Upper lobe of right lung (tissue), 1 donor: ENCODE measurements around the gene PLD4. TPM values are rescaled to one million over a fixed set of nuclear protein-coding genes. Genes with fewer than 3 reads are reported as not detected.
"Not testable (repeated sequence)": the region's sequence is repeated elsewhere in the genome, so short reads cannot be mapped to it uniquely, and the experiment has no call there.

Source experiments
- ATAC-seq: fragments of 200-7000 bp; cut with Tn5 transposase; one replicate; pipeline ENCODE4 v1.9.1; 2020; ENCODE audit warnings: mild to moderate bottlenecking, moderate library complexity
- DNase-seq: peaks from one replicate; pipeline ENCODE4 v3.0.0-alpha.2; 2020
- H3K27ac ChIP-seq: fragments of 200-600 bp; one replicate; pipeline ENCODE4 v1.8.0; 2022
- H3K27me3 ChIP-seq: fragments of 200-600 bp; one replicate; pipeline ENCODE4 v1.8.0; 2022; ENCODE audit warnings: mild to moderate bottlenecking
- H3K36me3 ChIP-seq: fragments of 200-600 bp; one replicate; pipeline ENCODE4 v1.8.0; 2022
- H3K4me1 ChIP-seq: fragments of 200-600 bp; one replicate; pipeline ENCODE4 v1.8.0; 2022
- H3K4me3 ChIP-seq: fragments of 200-600 bp; one replicate; pipeline ENCODE4 v1.8.0; 2022; ENCODE audit warnings: mild to moderate bottlenecking
- H3K9me3 ChIP-seq: fragments of 200-600 bp; one replicate; pipeline ENCODE4 v1.8.0; 2022
- CTCF ChIP-seq: fragments of 200-600 bp; IDR thresholded peaks from one replicate; pipeline ENCODE4 v1.8.0; 2022; ENCODE audit warnings: antibody characterized with exemption
- intact Hi-C: fragments of 100-400 bp; cut with DNase I; formaldehyde crosslinking; loops from one replicate; pipeline ENCODE4 v1.11.0; 2022
- total RNA-seq: library from RNA; stranded (reverse); fragmentation: NEBNext Ultra II Directional; extraction: Animal tissue kit (Norgen Biotek cat#: 25700); gene quantifications from one replicate; pipeline ENCODE4 v1.2.1, GENCODE V29; 2021
- donor health status: DM: no; HTN: yes; CAD: no; lungs with severe emphysema.

The PLD4 gene
- total RNA-seq, 1 donor from 2014 or later: 3.1 TPM

- Histone ChIP-seq H3K9me3 (no peaks in the 10 kb centered on the region), H3K4me3 (no peak overlapping the region), H3K27me3 (no peaks in the 10 kb centered on the region), H3K4me1 (no peaks in the 10 kb centered on the region), H3K36me3 (no peaks in the 10 kb centered on the region), H3K27ac (no peak overlapping the region)
- no peak for TF ChIP-seq CTCF
- intact Hi-C loops: no loop called here
- no peak for ATAC-seq
- no peak for DNase-seq
These were observed 43.2 kb upstream of the PLD4 start for GRCh38 chr14:104881369-104881979.

DNA sequence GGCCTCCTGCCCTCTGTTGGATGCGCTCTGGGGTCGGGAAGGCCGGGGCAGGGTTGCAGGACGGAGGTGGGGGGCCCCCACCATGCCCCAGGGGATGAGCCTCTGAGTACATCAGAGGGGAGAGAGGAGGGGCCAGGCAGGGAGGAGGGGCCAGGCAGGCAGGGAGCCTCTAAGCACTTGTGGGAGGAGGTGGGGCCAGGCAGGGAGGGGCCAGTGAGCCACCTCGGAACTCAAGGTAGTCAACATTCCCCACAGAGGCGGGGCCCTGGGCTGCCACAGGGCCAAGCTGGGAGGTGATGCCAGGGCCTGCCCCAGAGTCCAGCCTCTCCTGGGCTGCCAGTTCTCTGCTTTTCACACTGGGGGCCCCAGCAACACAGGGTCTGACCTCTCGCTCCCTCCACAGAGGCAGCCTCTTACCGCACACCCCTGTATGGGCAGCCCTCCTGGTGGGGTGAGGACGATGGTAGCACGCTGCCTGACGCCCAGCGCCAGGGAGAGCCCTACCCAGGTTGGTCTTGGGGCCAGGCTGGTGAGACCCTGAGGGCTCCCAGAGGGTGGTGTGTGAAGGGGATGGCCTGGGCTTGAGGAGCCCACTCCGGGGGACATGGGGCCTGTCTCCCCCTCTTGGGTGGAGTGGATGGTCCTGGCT is 42.2 kb upstream of the PLD4 start:
- no peak overlapping the region for H3K4me3 ChIP-seq
- H3K9me3 ChIP-seq: no peaks in the 10 kb centered on the region
- intact Hi-C loops: no loop called here
- DNase-seq: peak; percentile 86
- H3K27ac ChIP-seq: no peak overlapping the region
- peak; percentile 83 for ATAC-seq
- no peak for TF ChIP-seq CTCF
- peaks cover 7% of the 10 kb centered on the region for H3K36me3 ChIP-seq
- no peaks in the 10 kb centered on the region for H3K4me1 ChIP-seq
- H3K27me3 ChIP-seq: no peaks in the 10 kb centered on the region

DNA sequence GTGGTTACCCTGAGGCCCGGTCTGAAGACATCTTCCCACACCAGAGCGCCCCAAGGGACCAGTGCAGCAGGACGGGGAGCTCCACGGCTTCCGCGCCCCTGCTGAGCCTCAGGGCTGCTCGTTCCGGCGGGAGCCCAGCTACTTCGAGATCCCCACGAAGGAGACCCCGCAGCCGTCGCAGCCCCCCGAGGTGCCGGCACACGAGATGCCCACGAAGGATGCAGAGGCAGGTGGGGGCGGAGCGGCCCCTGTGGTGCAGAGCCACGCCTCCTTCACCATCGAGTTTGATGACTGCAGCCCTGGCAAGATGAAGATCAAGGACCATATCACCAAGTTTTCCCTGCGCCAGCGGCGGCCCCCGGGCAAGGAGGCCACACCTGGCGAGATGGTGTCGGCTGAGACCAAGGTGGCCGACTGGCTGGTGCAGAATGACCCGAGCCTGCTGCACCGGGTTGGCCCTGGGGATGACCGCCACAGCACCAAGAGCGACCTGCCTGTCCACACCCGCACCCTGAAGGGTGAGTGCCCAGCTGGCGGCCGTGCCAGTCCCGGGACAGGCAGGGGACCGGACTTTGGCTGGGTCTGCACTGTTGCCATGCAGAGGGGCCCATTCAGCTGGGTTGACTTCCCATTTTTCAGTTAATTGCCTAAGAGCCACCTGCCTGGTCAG is 41.6 kb upstream of the PLD4 start:
- no peak for TF ChIP-seq CTCF
- Histone ChIP-seq H3K27ac (no peak overlapping the region), H3K27me3 (no peaks in the 10 kb centered on the region), H3K4me1 (no peaks in the 10 kb centered on the region), H3K36me3 (peaks cover 9% of the 10 kb centered on the region), H3K4me3 (no peak overlapping the region), H3K9me3 (no peaks in the 10 kb centered on the region)
- ATAC-seq (no peak), DNase-seq (no peak)
- intact Hi-C loops: no loop called here

GRCh38 chr14:104883681-104884361 is 40.9 kb upstream of the PLD4 start:
- H3K27me3 ChIP-seq: no peaks in the 10 kb centered on the region
- H3K9me3 ChIP-seq: no peaks in the 10 kb centered on the region
- no peaks in the 10 kb centered on the region for H3K4me1 ChIP-seq
- no peak overlapping the region for H3K27ac ChIP-seq
- intact Hi-C loops: no loop called here
- ATAC-seq (no peak), DNase-seq (no peak)
- no peak for TF ChIP-seq CTCF
- peaks cover 9% of the 10 kb centered on the region for H3K36me3 ChIP-seq
- H3K4me3 ChIP-seq: no peak overlapping the region

- H3K4me3 ChIP-seq, ATAC-seq, H3K4me1 ChIP-seq, H3K36me3 ChIP-seq, DNase-seq, H3K27ac ChIP-seq, H3K27me3 ChIP-seq, H3K9me3 ChIP-seq, intact Hi-C loops: not testable (repeated sequence)
These were observed 40.3 kb upstream of the PLD4 start for GRCh38 chr14:104884381-104884780.
